ENCODE data around the gene COX11.
A peak's percentile ranks its signal among the peaks of the same experiment; 100 is the strongest.

COX11 gene

DNA sequence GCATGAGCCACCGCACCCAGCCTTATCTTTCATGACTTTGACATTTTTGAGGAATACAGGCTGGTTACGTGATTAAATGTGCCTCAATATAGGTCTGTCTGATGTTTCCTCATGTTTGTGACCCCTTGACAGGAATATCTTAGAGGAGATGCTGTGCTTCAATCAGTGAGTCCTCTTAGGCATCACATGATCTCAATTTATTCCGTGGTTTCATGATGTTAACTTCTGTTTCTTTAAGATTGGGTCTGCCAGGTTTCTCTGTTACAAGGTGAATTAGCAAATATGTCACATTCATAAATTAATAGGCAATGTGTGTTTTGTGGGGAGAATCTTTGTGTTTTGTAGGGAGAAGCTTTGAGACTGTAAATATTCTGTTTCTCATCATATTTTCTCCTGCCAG lies 3.4 kb upstream of the COX11 start:
- DNase-seq (ENCODE audit: low read depth, low spot score), result no peak
- ChIA-PET CTCF (interaction anchor here (3.2 kb wide), 1 partner anchor 21 kb away, joined by 20 read pairs; no protein-coding TSS in a partner anchor), POLR2A (no interaction called here)
- TF ChIP-seq, protein P1, sequence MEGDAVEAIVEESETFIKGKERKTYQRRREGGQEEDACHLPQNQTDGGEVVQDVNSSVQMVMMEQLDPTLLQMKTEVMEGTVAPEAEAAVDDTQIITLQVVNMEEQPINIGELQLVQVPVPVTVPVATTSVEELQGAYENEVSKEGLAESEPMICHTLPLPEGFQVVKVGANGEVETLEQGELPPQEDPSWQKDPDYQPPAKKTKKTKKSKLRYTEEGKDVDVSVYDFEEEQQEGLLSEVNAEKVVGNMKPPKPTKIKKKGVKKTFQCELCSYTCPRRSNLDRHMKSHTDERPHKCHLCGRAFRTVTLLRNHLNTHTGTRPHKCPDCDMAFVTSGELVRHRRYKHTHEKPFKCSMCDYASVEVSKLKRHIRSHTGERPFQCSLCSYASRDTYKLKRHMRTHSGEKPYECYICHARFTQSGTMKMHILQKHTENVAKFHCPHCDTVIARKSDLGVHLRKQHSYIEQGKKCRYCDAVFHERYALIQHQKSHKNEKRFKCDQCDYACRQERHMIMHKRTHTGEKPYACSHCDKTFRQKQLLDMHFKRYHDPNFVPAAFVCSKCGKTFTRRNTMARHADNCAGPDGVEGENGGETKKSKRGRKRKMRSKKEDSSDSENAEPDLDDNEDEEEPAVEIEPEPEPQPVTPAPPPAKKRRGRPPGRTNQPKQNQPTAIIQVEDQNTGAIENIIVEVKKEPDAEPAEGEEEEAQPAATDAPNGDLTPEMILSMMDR (IDR thresholded peaks at IDR 0.05; ENCODE audit: insufficient read depth, low read length, missing control alignments), result no peak
- no peak overlapping the region for H3K4me3 ChIP-seq (ENCODE audit: low read depth, low read length)

DNA sequence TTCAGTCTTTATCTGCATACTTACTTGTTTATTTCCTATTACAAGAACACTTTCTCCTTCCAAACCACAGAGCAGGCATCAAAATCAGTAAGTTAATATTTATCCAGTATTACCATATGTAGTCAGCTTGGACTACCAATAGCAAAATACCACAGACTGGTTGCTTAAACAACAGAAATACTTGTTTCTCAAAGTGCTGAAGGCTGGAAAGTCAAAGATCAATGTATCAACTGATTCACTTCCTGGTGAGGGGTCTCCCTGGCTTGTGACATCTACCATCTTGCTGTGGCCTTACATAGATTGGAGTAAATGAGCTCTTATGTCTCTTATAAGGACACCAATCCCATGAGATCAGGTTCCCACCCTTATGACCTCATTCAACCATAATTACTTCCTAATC lies 2.7 kb upstream of the COX11 start:
- DNase-seq (ENCODE audit: low read depth, low spot score), result no peak
- H3K4me3 ChIP-seq (ENCODE audit: low read depth, low read length), result no peak overlapping the region
- TF ChIP-seq, protein P1 (IDR thresholded peaks at IDR 0.05; ENCODE audit: insufficient read depth, low read length, missing control alignments), result no peak
- POLR2A ChIA-PET, result no interaction called here
- CTCF ChIA-PET, result interaction anchor here (4.6 kb wide), 1 partner anchor 21 kb away, joined by 22 read pairs; no protein-coding TSS in a partner anchor

DNA sequence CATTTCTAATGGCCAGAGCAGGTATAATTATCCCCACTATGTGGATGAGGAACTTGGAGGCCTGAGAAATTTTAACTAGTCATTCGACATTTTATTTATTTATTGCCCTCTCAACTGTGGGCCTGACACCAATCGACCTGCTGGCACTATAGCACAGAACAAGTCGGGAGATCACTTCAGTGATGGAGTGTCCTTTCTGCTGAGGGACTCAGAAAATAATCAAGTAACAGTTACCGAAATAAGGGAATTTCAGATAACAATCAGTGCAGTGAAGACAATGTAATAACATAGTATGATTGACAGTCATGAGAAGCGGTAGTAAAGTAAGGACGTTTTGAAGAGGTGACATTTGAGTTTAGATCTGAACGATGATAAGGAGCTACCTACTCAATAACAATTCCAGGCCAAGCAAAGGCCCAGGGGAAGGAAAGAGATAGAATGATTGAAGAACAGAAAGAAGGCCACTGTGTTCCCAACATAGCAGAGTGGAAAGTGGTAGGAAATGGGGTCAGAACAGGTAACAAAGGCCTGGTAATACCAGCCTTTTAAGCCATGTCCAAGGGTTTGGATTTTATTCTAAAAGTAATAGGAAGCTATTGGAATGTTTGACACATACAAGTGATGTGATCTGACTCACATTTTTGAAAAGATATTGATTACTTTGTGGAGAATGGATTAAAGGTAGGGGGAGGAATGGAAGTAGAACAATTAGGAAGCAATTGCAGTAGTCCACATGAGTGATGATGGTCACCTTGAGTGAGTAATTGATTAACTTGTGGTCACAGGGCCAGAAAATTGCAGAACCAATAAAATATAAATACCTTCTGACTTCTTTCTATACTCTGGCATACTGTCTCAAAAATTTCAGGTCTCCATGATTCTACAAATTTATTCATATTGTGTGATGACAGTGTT lies 1.5 kb upstream of the COX11 start:
- DNase-seq (ENCODE audit: low read depth, low spot score), result no peak
- TF ChIP-seq, protein P1 (IDR thresholded peaks at IDR 0.05; ENCODE audit: insufficient read depth, low read length, missing control alignments), result no peak
- CTCF ChIA-PET, result interaction anchor here (1.3 to 4.6 kb wide), 2 partner anchors 22 to 24 kb away, joined by 3 to 22 read pairs; no protein-coding TSS in a partner anchor
- POLR2A ChIA-PET, result interaction anchor here (1.1 kb wide), 1 partner anchor 12 kb away, joined by 3 read pairs; no protein-coding TSS in a partner anchor
- peak overlapping the region; percentile 93 for H3K4me3 ChIP-seq (ENCODE audit: low read depth, low read length)

DNA sequence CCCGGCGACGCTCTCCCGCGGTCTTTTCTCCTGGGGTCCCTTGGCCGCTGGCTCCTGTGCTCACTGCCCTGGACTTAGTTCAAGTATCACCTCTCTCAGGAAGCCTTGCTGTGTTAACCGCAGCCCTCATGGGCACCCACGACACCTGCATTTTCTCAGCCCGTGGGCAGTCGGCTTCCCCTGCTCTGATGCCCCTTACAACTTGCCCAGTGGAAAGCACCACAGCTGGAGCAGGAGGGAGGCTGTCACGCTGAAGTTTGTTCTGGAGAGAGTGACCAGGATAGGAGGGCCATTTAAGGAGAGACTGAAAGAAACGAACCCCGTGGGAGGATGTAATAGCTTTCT lies 506 bp upstream of the COX11 start:
- POLR2A ChIA-PET, result interaction anchor here (1.1 kb wide), 1 partner anchor 11 kb away, joined by 3 read pairs; no protein-coding TSS in a partner anchor
- CTCF ChIA-PET, result interaction anchor here (1.1 to 4.6 kb wide), 3 partner anchors 11 to 25 kb away, joined by 3 to 22 read pairs (median 4); no protein-coding TSS in a partner anchor
- TF ChIP-seq, protein P1 (IDR thresholded peaks at IDR 0.05; ENCODE audit: insufficient read depth, low read length, missing control alignments), result no peak
- peak overlapping the region; percentile 93 for H3K4me3 ChIP-seq (ENCODE audit: low read depth, low read length)
- no peak for DNase-seq (ENCODE audit: low read depth, low spot score)

DNA sequence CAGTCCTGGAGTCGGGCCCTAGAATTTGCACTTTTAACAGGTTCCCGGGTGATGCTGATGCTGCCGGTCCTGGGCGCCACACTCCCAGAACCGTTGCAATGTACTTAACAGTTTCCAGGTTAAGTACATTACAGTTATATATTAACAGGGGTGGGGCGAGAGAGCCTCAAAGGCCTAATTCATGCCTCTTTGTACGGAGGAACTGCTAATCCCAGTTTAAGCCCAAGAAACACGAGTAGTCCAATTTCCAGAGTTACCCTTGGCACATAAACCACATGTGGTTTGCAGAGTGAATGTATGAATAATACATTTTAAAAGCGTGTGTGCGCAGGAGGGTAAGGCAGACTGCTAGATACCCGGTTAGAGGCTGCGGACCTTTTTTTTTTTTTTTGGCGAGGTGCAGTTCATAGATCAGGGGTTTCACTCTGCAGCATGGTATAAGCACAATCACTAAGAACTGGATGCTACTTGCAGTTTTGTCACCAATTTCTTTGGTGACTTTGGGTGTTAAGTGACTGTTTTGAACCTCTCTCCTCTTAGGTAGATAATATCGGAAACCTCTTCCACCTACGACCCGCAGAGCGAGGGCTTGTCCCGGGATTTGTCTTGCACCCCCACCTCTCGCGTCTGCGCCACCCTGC lies 713 bp downstream of the COX11 start:
- TF ChIP-seq, protein P1 (IDR thresholded peaks at IDR 0.05; ENCODE audit: insufficient read depth, low read length, missing control alignments), result no peak
- DNase-seq (ENCODE audit: low read depth, low spot score), result no peak
- CTCF ChIA-PET, result interaction anchor here (4.6 kb wide), 1 partner anchor 25 kb away, joined by 22 read pairs; no protein-coding TSS in a partner anchor

DNA sequence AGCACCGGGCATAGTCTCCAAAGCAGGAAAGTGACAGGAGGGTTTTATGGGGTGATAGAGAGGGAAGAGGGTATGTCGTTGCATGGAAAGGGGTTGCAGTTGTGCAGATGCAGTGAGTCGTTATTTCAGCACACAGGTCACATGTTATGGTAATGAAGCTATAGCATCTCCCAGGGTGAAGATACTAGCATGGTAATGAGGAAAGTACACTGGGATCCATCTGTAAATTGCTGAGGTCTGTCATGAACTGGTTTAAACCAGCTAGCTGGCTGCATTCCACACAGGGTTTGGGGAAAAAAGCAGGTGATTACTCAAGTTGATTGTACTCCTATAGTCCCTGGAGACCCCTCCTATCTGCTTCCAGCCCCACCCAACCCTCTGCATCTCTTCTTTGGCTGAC lies 11.7 kb downstream of the COX11 start:
- POLR2A ChIA-PET, result no interaction called here
- TF ChIP-seq, protein P1 (IDR thresholded peaks at IDR 0.05; ENCODE audit: insufficient read depth, low read length, missing control alignments), result no peak
- no peak overlapping the region for H3K4me3 ChIP-seq (ENCODE audit: low read depth, low read length)
- no peak for DNase-seq (ENCODE audit: low read depth, low spot score)
- CTCF ChIA-PET, result no interaction called here

More for the DNA sequence above, 713 bp downstream of the COX11 start:
- peak overlapping the region; percentile 93 for H3K4me3 ChIP-seq (ENCODE audit: low read depth, low read length)
- POLR2A ChIA-PET, result interaction anchor here (0.6 kb wide), 1 partner anchor 188 kb away, joined by 5 read pairs; no protein-coding TSS in a partner anchor
